ENCODE results near the gene LSR. TPM values are rescaled to one million over a fixed set of nuclear protein-coding genes. Genes with fewer than 3 reads are reported as not detected.

The LSR gene
- total RNA-seq, 2 experiments from 2014 or later: 40.6 to 43.9 TPM

GRCh38 chr19:35291916-35292315 lies 43.1 kb downstream of the LSR start, which contains the start of gene MAG:
TSS of gene MAG (plus strand) at chr19:35292161. CDS start at chr19:35295409, 3,248 bp downstream.
- no peak within 1 kb of the TSS for H3K27ac Mint-ChIP-seq
- no peak for DNase-seq

GRCh38 chr19:35292421-35293362 lies 43.9 kb downstream of the LSR start:
- DNase-seq: no peak

More at GRCh38 chr19:35291916-35292315, 43.1 kb downstream of the LSR start, which contains the start of gene MAG:
- Mint-ChIP-seq H3K4me1 (no peaks in the 10 kb centered on the region), H3K27me3 (no peaks in the 10 kb centered on the region), H3K36me3 (no peaks in the 10 kb centered on the region), H3K4me3 (no peak within 1 kb of the TSS), H3K9me3 (no peaks in the 10 kb centered on the region)

GRCh38 chr19:35293363-35293739 lies 44.5 kb downstream of the LSR start:
- Mint-ChIP-seq H3K4me3 (no peak overlapping the region), H3K9me3 (no peaks in the 10 kb centered on the region), H3K36me3 (no peaks in the 10 kb centered on the region), H3K27ac (no peak overlapping the region), H3K27me3 (no peaks in the 10 kb centered on the region), H3K4me1 (no peaks in the 10 kb centered on the region)
- no peak for DNase-seq

More at GRCh38 chr19:35292421-35293362, 43.9 kb downstream of the LSR start:
- Mint-ChIP-seq H3K4me1 (no peaks in the 10 kb centered on the region), H3K4me3 (no peak overlapping the region), H3K27me3 (no peaks in the 10 kb centered on the region), H3K36me3 (no peaks in the 10 kb centered on the region), H3K27ac (no peak overlapping the region), H3K9me3 (no peaks in the 10 kb centered on the region)

- no peaks in the 10 kb centered on the region for H3K4me1 Mint-ChIP-seq
- no peak for DNase-seq
- no peaks in the 10 kb centered on the region for H3K27me3 Mint-ChIP-seq
- H3K4me3 Mint-ChIP-seq: no peak overlapping the region
- H3K9me3 Mint-ChIP-seq: no peaks in the 10 kb centered on the region
- no peaks in the 10 kb centered on the region for H3K36me3 Mint-ChIP-seq
- H3K27ac Mint-ChIP-seq: no peak overlapping the region
Observed at GRCh38 chr19:35293808-35294207, 45.0 kb downstream of the LSR start.

- H3K27ac Mint-ChIP-seq: no peak overlapping the region
- no peaks in the 10 kb centered on the region for H3K27me3 Mint-ChIP-seq
- H3K4me3 Mint-ChIP-seq: no peak overlapping the region
- no peaks in the 10 kb centered on the region for H3K9me3 Mint-ChIP-seq
- H3K36me3 Mint-ChIP-seq: no peaks in the 10 kb centered on the region
- no peaks in the 10 kb centered on the region for H3K4me1 Mint-ChIP-seq
- DNase-seq: no peak
Observed at GRCh38 chr19:35294328-35294727, 45.5 kb downstream of the LSR start.

GRCh38 chr19:35294859-35295791 lies 46.3 kb downstream of the LSR start:
- no peak overlapping the region for H3K27ac Mint-ChIP-seq
- H3K36me3 Mint-ChIP-seq: no peaks in the 10 kb centered on the region
- no peak for DNase-seq
- no peaks in the 10 kb centered on the region for H3K27me3 Mint-ChIP-seq
- no peak overlapping the region for H3K4me3 Mint-ChIP-seq
- H3K9me3 Mint-ChIP-seq: no peaks in the 10 kb centered on the region
- H3K4me1 Mint-ChIP-seq: no peaks in the 10 kb centered on the region

- peak; percentile 44 for DNase-seq
- no peak overlapping the region for H3K4me3 Mint-ChIP-seq
- no peaks in the 10 kb centered on the region for H3K27me3 Mint-ChIP-seq
- no peak overlapping the region for H3K27ac Mint-ChIP-seq
- no peaks in the 10 kb centered on the region for H3K36me3 Mint-ChIP-seq
- H3K4me1 Mint-ChIP-seq: no peaks in the 10 kb centered on the region
- H3K9me3 Mint-ChIP-seq: no peaks in the 10 kb centered on the region
Observed at GRCh38 chr19:35295792-35296462, 47.1 kb downstream of the LSR start.

- no peaks in the 10 kb centered on the region for H3K36me3 Mint-ChIP-seq
- H3K27me3 Mint-ChIP-seq: no peaks in the 10 kb centered on the region
- H3K4me1 Mint-ChIP-seq: no peaks in the 10 kb centered on the region
- no peak overlapping the region for H3K4me3 Mint-ChIP-seq
- DNase-seq: no peak
- no peak overlapping the region for H3K27ac Mint-ChIP-seq
- no peaks in the 10 kb centered on the region for H3K9me3 Mint-ChIP-seq
Observed at GRCh38 chr19:35296644-35297514, 48.1 kb downstream of the LSR start.

- no peaks in the 10 kb centered on the region for H3K4me1 Mint-ChIP-seq
- no peaks in the 10 kb centered on the region for H3K9me3 Mint-ChIP-seq
- no peak for DNase-seq
- H3K27ac Mint-ChIP-seq: no peak overlapping the region
- H3K4me3 Mint-ChIP-seq: no peak overlapping the region
- H3K36me3 Mint-ChIP-seq: no peaks in the 10 kb centered on the region
- no peaks in the 10 kb centered on the region for H3K27me3 Mint-ChIP-seq
Observed at GRCh38 chr19:35297515-35297848, 48.7 kb downstream of the LSR start.

GRCh38 chr19:35297922-35298321 lies 49.1 kb downstream of the LSR start:
- H3K4me3 Mint-ChIP-seq: no peak overlapping the region
- H3K4me1 Mint-ChIP-seq: no peaks in the 10 kb centered on the region
- no peak for DNase-seq
- no peaks in the 10 kb centered on the region for H3K27me3 Mint-ChIP-seq
- H3K27ac Mint-ChIP-seq: no peak overlapping the region
- no peaks in the 10 kb centered on the region for H3K36me3 Mint-ChIP-seq
- H3K9me3 Mint-ChIP-seq: no peaks in the 10 kb centered on the region

GRCh38 chr19:35298561-35298972 lies 49.8 kb downstream of the LSR start:
- no peak for DNase-seq
- Mint-ChIP-seq H3K36me3 (no peaks in the 10 kb centered on the region), H3K4me1 (no peaks in the 10 kb centered on the region), H3K27ac (no peak overlapping the region), H3K9me3 (no peaks in the 10 kb centered on the region), H3K4me3 (no peak overlapping the region), H3K27me3 (no peaks in the 10 kb centered on the region)

GRCh38 chr19:35299523-35300338 lies 50.9 kb downstream of the LSR start:
- H3K4me1 Mint-ChIP-seq: no peaks in the 10 kb centered on the region
- DNase-seq: peak; percentile 24
- H3K36me3 Mint-ChIP-seq: no peaks in the 10 kb centered on the region
- no peaks in the 10 kb centered on the region for H3K27me3 Mint-ChIP-seq
- H3K4me3 Mint-ChIP-seq: no peak overlapping the region
- no peak overlapping the region for H3K27ac Mint-ChIP-seq
- H3K9me3 Mint-ChIP-seq: no peaks in the 10 kb centered on the region

- Mint-ChIP-seq H3K9me3 (no peaks in the 10 kb centered on the region), H3K27me3 (no peaks in the 10 kb centered on the region), H3K4me1 (no peaks in the 10 kb centered on the region), H3K36me3 (no peaks in the 10 kb centered on the region), H3K27ac (no peak overlapping the region), H3K4me3 (no peak overlapping the region)
- DNase-seq: no peak
Observed at GRCh38 chr19:35300339-35300649, 51.5 kb downstream of the LSR start.
